A549 treated with CpdA at 1 μM for 4 hours (cell line): ENCODE data around the gene ANKLE2. TPM values are rescaled to one million over a fixed set of nuclear protein-coding genes. Genes with fewer than 3 reads are reported as not detected.

Experiments used
- total RNA-seq: library from RNA; stranded (reverse); fragments of 200-300 nt; extraction: Qiagen RNA extraction; gene quantifications from 5 replicates; pipeline ENCODE4 v1.2.3, GENCODE V29; 2022; ENCODE audit warnings: low read depth

Gene ANKLE2
- total RNA-seq: 73.9 to 85.8 TPM (median 78.1 TPM) in 5 replicates

GRCh38 chr12:132761032-132761920 lies at the start of gene ANKLE2:
Gene ANKLE2, minus strand, starts transcription at chr12:132761832. Its CDS starts 34 bp downstream, at chr12:132761798.

DNA sequence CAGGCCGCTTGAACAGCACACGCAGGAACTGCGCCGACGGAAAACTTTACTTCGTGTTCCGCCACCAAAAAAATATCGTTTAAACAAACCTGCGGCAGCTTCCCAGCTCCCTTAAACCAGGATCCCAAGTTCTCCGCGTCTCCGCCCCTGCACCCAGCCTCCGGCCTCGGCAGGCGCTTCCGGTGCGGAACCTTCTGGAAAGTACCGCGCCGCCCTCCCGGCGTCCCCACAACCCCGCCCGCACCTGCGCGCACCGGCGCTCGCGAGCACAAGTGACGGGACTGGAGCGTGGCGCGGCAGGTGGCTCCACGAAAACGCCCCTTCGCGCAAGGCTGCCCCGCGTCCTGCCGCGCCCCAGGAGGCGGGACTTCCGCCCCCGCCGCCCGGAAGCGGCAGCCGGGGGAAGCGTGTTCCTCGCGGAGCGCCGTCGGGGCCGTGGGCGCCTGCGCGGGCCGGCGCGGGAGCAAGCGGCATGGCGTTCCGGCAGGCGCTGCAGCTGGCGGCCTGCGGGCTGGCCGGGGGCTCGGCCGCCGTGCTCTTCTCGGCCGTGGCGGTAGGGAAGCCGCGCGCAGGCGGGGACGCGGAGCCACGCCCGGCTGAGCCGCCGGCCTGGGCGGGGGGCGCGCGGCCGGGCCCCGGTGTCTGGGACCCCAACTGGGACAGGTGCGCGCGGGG lies 51.1 kb downstream of the ANKLE2 start, which contains the start of gene PGAM5:
Gene PGAM5 (plus strand): TSS at position 438 of the 675 bp plus-strand sequence. CDS start 35 bp downstream, at position 473.

GRCh38 chr12:132687211-132688164 lies 74.1 kb downstream of the ANKLE2 start, which contains the start of the genes POLE and PXMP2:
Gene POLE, minus strand, starts transcription at chr12:132687342. Its CDS starts 27 bp downstream, at chr12:132687315.
Gene PXMP2, plus strand, starts transcription at chr12:132687587. Its CDS starts 84 bp downstream, at chr12:132687671.

Other genes starting within 250 kb of the ANKLE2 start
- gene LRCOL1, start 151.2 kb downstream of the ANKLE2 start, total RNA-seq: not detected in 5 replicates
- not detected in 5 replicates for gene P2RX2, start 143.1 kb downstream of the ANKLE2 start, total RNA-seq
- 43.7 to 57.1 TPM (median 45.2 TPM) in 5 replicates for gene POLE, start 74.5 kb downstream of the ANKLE2 start, total RNA-seq
- gene PXMP2, start 74.2 kb downstream of the ANKLE2 start, total RNA-seq: 21.3 to 29.5 TPM (median 29.0 TPM) in 5 replicates
- 39.9 to 61.3 TPM (median 58.6 TPM) in 5 replicates for gene PGAM5, start 51.0 kb downstream of the ANKLE2 start, total RNA-seq
- gene GOLGA3, start 67.0 kb upstream of the ANKLE2 start, total RNA-seq: 19.2 to 23.5 TPM (median 22.0 TPM) in 5 replicates
- 18.1 to 21.9 TPM (median 19.8 TPM) in 5 replicates for gene CHFR, start 125.8 kb upstream of the ANKLE2 start, total RNA-seq
- 3.1 to 5.6 TPM (median 3.4 TPM) in 5 replicates for gene ZNF605, start 194.5 kb upstream of the ANKLE2 start, total RNA-seq
- gene ZNF26, start 224.5 kb upstream of the ANKLE2 start, total RNA-seq: 7.1 to 11.3 TPM (median 7.4 TPM) in 5 replicates